GM19372 (cell line): ENCODE data around the gene FANCG.

Experiments used
- ATAC-seq: cut with Tn5 transposase; IDR thresholded peaks from one replicate; pipeline ENCODE4 v1.9.1; 2021; ENCODE audit warnings: mild to moderate bottlenecking, low read depth, moderate library complexity; ENCODE audit not compliant: unreplicated experiment

Gene FANCG

GRCh38 chr9:35027374-35027773 is 52.4 kb downstream of the FANCG start:
- ATAC-seq = no peak

GRCh38 chr9:35026671-35027070 is 53.1 kb downstream of the FANCG start:
- ATAC-seq = no peak
